Ishikawa (cell line): ENCODE data around the gene CD164L2.

Source experiments
- CEBPB ChIP-seq: IDR thresholded peaks from 2 replicates; pipeline ENCODE4 v1.6.1; 2012
- CREB1 ChIP-seq: IDR thresholded peaks from 2 replicates; pipeline ENCODE4 v1.6.1; 2012; ENCODE audit warnings: low read depth
- EGR1 ChIP-seq: IDR thresholded peaks from 2 replicates; pipeline ENCODE4 v1.6.1; 2012
- EP300 ChIP-seq: IDR thresholded peaks from 2 replicates; pipeline ENCODE4 v1.6.1; 2012; ENCODE audit warnings: borderline replicate concordance
- FOXM1 ChIP-seq: IDR thresholded peaks from 2 replicates; pipeline ENCODE4 v1.6.1; 2012; ENCODE audit warnings: low read depth, borderline replicate concordance
- MAX ChIP-seq: IDR thresholded peaks from 2 replicates; pipeline ENCODE4 v1.6.1; 2012
- NFIC ChIP-seq: IDR thresholded peaks from 2 replicates; pipeline ENCODE4 v1.6.1; 2012
- RAD21 ChIP-seq: IDR thresholded peaks from 2 replicates; pipeline ENCODE4 v1.6.1; 2012; ENCODE audit warnings: low read depth
- REST ChIP-seq: IDR thresholded peaks from 2 replicates; pipeline ENCODE4 v1.6.1; 2012; ENCODE audit warnings: low read depth, mild to moderate bottlenecking
- TAF1 ChIP-seq: IDR thresholded peaks from 2 replicates; pipeline ENCODE4 v1.6.1; 2012; ENCODE audit warnings: low read depth, mild to moderate bottlenecking
- TCF12 ChIP-seq: IDR thresholded peaks from 2 replicates; pipeline ENCODE4 v1.6.1; 2012; ENCODE audit warnings: low read depth
- TEAD4 ChIP-seq: IDR thresholded peaks from 2 replicates; pipeline ENCODE4 v1.6.1; 2012
- YY1 ChIP-seq: IDR thresholded peaks from 2 replicates; pipeline ENCODE4 v1.6.1; 2012; ENCODE audit warnings: low read depth
- ZBTB7A ChIP-seq: IDR thresholded peaks from 2 replicates; pipeline ENCODE4 v1.6.1; 2012; ENCODE audit warnings: low read depth
- TF ChIP-seq, protein P1 (sequence below): IDR thresholded peaks from 2 replicates; pipeline ENCODE4 v1.6.1; 2012

Gene CD164L2

DNA sequence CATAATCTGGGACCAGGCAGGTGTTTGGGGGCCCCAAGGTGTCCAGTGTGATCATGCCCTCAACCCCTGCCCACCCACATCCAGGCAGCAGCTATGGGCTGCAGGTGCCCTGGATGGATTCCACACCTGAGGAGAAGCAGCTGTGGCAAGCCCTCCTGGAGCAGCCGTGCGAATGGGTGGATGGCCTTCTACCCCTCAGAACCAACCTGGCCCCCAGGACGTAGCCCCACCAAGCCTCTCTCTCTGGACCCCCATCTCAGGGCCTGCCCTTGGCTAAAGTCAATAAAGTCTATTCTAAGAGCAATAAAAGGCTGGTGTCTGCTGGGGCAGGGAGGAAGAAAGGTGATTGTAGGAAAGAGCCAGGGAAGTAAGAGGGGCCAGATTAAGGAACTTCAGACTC, 29.5 kb downstream of the CD164L2 start:
- TF ChIP-seq FOXM1 (no peak), NFIC (no peak), TAF1 (no peak), EGR1 (no peak), REST (no peak), EP300 (no peak), RAD21 (no peak), YY1 (no peak), TCF12 (no peak), TEAD4 (no peak)

DNA sequence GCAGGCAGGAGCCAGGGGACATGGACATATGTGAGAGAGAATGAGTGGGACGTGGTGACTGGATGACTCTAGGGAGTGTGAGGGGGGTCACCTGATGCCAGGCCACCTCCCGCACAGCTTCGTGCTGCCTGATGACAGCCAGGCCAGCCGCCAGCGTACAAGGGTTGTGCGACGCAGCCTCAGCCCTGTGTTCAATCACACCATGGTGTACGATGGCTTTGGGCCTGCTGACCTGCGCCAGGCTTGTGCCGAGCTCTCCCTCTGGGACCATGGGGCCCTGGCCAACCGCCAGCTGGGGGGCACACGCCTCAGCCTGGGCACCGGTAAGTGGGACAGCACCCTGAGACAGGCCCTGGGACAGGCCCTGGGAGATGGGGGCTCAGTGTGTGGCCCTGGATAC, 30.0 kb downstream of the CD164L2 start:
- no peak for TF ChIP-seq REST
- TF ChIP-seq ZBTB7A = no peak
- no peak for TF ChIP-seq MAX
- TF ChIP-seq, protein P1, sequence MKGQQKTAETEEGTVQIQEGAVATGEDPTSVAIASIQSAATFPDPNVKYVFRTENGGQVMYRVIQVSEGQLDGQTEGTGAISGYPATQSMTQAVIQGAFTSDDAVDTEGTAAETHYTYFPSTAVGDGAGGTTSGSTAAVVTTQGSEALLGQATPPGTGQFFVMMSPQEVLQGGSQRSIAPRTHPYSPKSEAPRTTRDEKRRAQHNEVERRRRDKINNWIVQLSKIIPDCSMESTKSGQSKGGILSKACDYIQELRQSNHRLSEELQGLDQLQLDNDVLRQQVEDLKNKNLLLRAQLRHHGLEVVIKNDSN = no peak
- TF ChIP-seq CREB1 = no peak
- TF ChIP-seq EP300 = no peak
- TF ChIP-seq TCF12 = no peak
- TF ChIP-seq TAF1 = no peak
- TF ChIP-seq FOXM1 = no peak
- TF ChIP-seq TEAD4 = no peak
- TF ChIP-seq YY1 = no peak
- TF ChIP-seq RAD21 = no peak

- TF ChIP-seq CREB1 = no peak
- no peak for TF ChIP-seq MAX
- TF ChIP-seq ZBTB7A = no peak
- TF ChIP-seq, protein P1 = no peak
- no peak for TF ChIP-seq CEBPB
- TF ChIP-seq TCF12 = no peak
- TF ChIP-seq TEAD4 = no peak
- TF ChIP-seq TAF1 = no peak
- no peak for TF ChIP-seq REST
- no peak for TF ChIP-seq YY1
- no peak for TF ChIP-seq NFIC
- TF ChIP-seq EGR1 = no peak
- no peak for TF ChIP-seq FOXM1
Measured at GRCh38 chr1:27351541-27352107, 31.5 kb downstream of the CD164L2 start.

- TF ChIP-seq EP300 (no peak), CREB1 (no peak), REST (no peak), NFIC (no peak), TEAD4 (no peak), TAF1 (no peak), TCF12 (no peak), MAX (no peak), YY1 (no peak), CEBPB (no peak)
Measured at GRCh38 chr1:27350663-27351540, 32.2 kb downstream of the CD164L2 start.
